Measurements from ENCODE around the gene IQCN. TPM values are rescaled to one million over a fixed set of nuclear protein-coding genes. Genes with fewer than 3 reads are reported as not detected.

The IQCN gene
- total RNA-seq, 4 donors from 2014 or later: 5.7 to 17.0 (median 8.9) TPM

GRCh38 chr19:18225355-18225701 lies 48.9 kb downstream of the IQCN start:
- intact Hi-C loops (cut with DNase I): no loop called here
- Histone ChIP-seq H3K27me3 (peaks cover 8% of the 10 kb centered on the region), H3K36me3 (no peaks in the 10 kb centered on the region), H3K27ac (peak overlapping the region in 1 of 3 donors; percentile 8), H3K4me1 (peaks cover 7 to 32% of the 10 kb centered on the region in 2 donors), H3K9me3 (no peaks in the 10 kb centered on the region), H3K4me3 (replicated peaks in 1 of 3) (peak overlapping the region in 1 of 3 donors; percentile 24)
- no peak for TF ChIP-seq CTCF (IDR thresholded peaks at IDR 0.05)
- TF ChIP-seq POLR2A (IDR thresholded peaks at IDR 0.05): no peak
- WGBS, 2 donors: 11% methylated on average over 12 of the region's 16 CpGs; no CpG with 5 or more reads in 1 of the 2 donors
- no peak for DNase-seq

GRCh38 chr19:18224525-18225354 lies 49.5 kb downstream of the IQCN start:
- Histone ChIP-seq H3K27ac (peak overlapping the region in 1 of 3 donors; percentile 27), H3K36me3 (no peaks in the 10 kb centered on the region), H3K27me3 (peaks cover 8% of the 10 kb centered on the region), H3K9me3 (no peaks in the 10 kb centered on the region), H3K4me3 (replicated peaks in 1 of 3) (peak overlapping the region in 1 of 3 donors; percentile 24), H3K4me1 (peaks cover 7 to 32% of the 10 kb centered on the region in 2 donors)
- WGBS, 2 donors: 0 to 1% methylated on average over 7 to 60 of the region's 81 CpGs
- TF ChIP-seq POLR2A (IDR thresholded peaks at IDR 0.05) (no peak), CTCF (IDR thresholded peaks at IDR 0.05) (no peak)
- DNase-seq: peak; percentile 99
- intact Hi-C loops (cut with DNase I): no loop called here

GRCh38 chr19:18223860-18224524 lies 50.3 kb downstream of the IQCN start:
- Histone ChIP-seq H3K27ac (no peak overlapping the region), H3K9me3 (no peaks in the 10 kb centered on the region), H3K4me1 (peaks cover 7 to 32% of the 10 kb centered on the region in 2 donors), H3K4me3 (replicated peaks in 1 of 3) (peak overlapping the region in 1 of 3 donors; percentile 24), H3K36me3 (no peaks in the 10 kb centered on the region), H3K27me3 (peaks cover 8% of the 10 kb centered on the region)
- TF ChIP-seq CTCF (IDR thresholded peaks at IDR 0.05) (no peak), POLR2A (IDR thresholded peaks at IDR 0.05) (no peak)
- peak in 1 of 2 donors; percentile 17 for DNase-seq
- intact Hi-C loops (cut with DNase I): no loop called here
- 8 to 9% methylated on average over 32 to 38 of the region's 39 CpGs for WGBS, 2 donors

- Histone ChIP-seq H3K27ac (no peak overlapping the region), H3K9me3 (no peaks in the 10 kb centered on the region), H3K36me3 (no peaks in the 10 kb centered on the region), H3K4me3 (replicated peaks in 1 of 3) (no peak overlapping the region), H3K27me3 (peaks cover 8% of the 10 kb centered on the region), H3K4me1 (peaks cover 7 to 32% of the 10 kb centered on the region in 2 donors)
- WGBS, 2 donors: 87 to 89% methylated on average over 25 of the region's 25 CpGs
- DNase-seq: no peak
- intact Hi-C loops (cut with DNase I): no loop called here
- TF ChIP-seq CTCF (IDR thresholded peaks at IDR 0.05) (no peak), POLR2A (IDR thresholded peaks at IDR 0.05) (no peak)
Observed at GRCh38 chr19:18221815-18222725, 52.2 kb downstream of the IQCN start.

Data from thyroid gland (tissue), 4 donors.